Keratinocyte (primary cell): ENCODE measurements around the gene RAB34. TPM values are rescaled to one million over a fixed set of nuclear protein-coding genes. Genes with fewer than 3 reads are reported as not detected.
A peak's percentile ranks its signal among the peaks of the same experiment; 100 is the strongest.

Experiments
- DNase-seq: peaks from one replicate; pipeline ENCODE4 v3.0.0-alpha.2; 2011; ENCODE audit warnings: low read depth, missing footprints, low spot score
- FAIRE-seq: peaks from 2 replicates; lab custom pipeline; 2011; peaks lifted over from hg19 to GRCh38; lab: Jason Lieb, UNC
- H2AFZ ChIP-seq: 2 replicates; pipeline ENCODE4 v1.6.0; 2012; ENCODE audit warnings: low read length, control low read depth, inconsistent platforms; ENCODE audit not compliant: control insufficient read depth
- H3K27ac ChIP-seq: 2 replicates; pipeline ENCODE4 v1.5.1; 2011; ENCODE audit warnings: low read length; ENCODE audit not compliant: control insufficient read depth, insufficient read depth
- H3K27me3 ChIP-seq: 3 replicates; pipeline ENCODE4 v1.6.0; 2011; ENCODE audit warnings: low read length; ENCODE audit not compliant: control insufficient read depth, insufficient read depth; ENCODE audit errors: extremely low read depth
- H3K36me3 ChIP-seq, 2 experiments: 2 replicates in 1 of 2; 3 replicates in 1 of 2; pipeline ENCODE4 v1.5.1; 2011; ENCODE audit warnings: low read length in 2 of 2, mild to moderate bottlenecking in 1 of 2; ENCODE audit not compliant: control insufficient read depth in 2 of 2, insufficient read depth in 2 of 2; ENCODE audit errors: extremely low read depth in 1 of 2
- H3K4me1 ChIP-seq: 3 replicates; pipeline ENCODE4 v1.5.1; 2011; ENCODE audit warnings: low read length; ENCODE audit not compliant: control insufficient read depth, insufficient read depth; ENCODE audit errors: extremely low read depth
- H3K4me2 ChIP-seq: 3 replicates; pipeline ENCODE4 v1.6.0; 2011; ENCODE audit warnings: low read depth, low read length; ENCODE audit not compliant: control insufficient read depth, insufficient read depth; ENCODE audit errors: extremely low read depth
- H3K4me3 ChIP-seq, 3 experiments: fragments of 200-600 bp in 1 of 3; sonication (generic) in 1 of 3; 2 replicates in 2 of 3; 3 replicates in 1 of 3; pipeline ENCODE4 v1.5.1; 2011 to 2016; ENCODE audit warnings: low read length in 3 of 3, mild to moderate bottlenecking in 3 of 3, control low read depth in 2 of 3, inconsistent platforms in 1 of 3, low read depth in 1 of 3, mixed read lengths in 1 of 3, mixed run types in 1 of 3, moderate library complexity in 1 of 3; ENCODE audit not compliant: control insufficient read depth in 2 of 3, insufficient read depth in 2 of 3; ENCODE audit errors: extremely low read depth in 1 of 3
- H3K79me2 ChIP-seq: 2 replicates; pipeline ENCODE4 v1.6.0; 2012; ENCODE audit warnings: low read length; ENCODE audit not compliant: control insufficient read depth, insufficient read depth
- H3K9ac ChIP-seq: 3 replicates; pipeline ENCODE4 v1.6.0; 2011; ENCODE audit warnings: low read length; ENCODE audit not compliant: control insufficient read depth, insufficient read depth; ENCODE audit errors: extremely low read depth
- H3K9me1 ChIP-seq: 3 replicates; pipeline ENCODE4 v1.6.0; 2011; ENCODE audit warnings: low read length; ENCODE audit not compliant: control insufficient read depth, insufficient read depth; ENCODE audit errors: extremely low read depth
- H3K9me3 ChIP-seq: 2 replicates; pipeline ENCODE4 v1.5.1; 2012; ENCODE audit warnings: low read depth, low read length; ENCODE audit not compliant: control insufficient read depth
- H4K20me1 ChIP-seq: 3 replicates; pipeline ENCODE4 v1.6.0; 2011; ENCODE audit warnings: low read length; ENCODE audit not compliant: control insufficient read depth, insufficient read depth; ENCODE audit errors: extremely low read depth
- EZH2 ChIP-seq: IDR thresholded peaks from one replicate; pipeline ENCODE4 v1.6.1; 2012; ENCODE audit warnings: inconsistent platforms, mild to moderate bottlenecking, low read length, moderate library complexity
- dilution Hi-C: fragments of 300-500 bp; cut with MboI; formaldehyde crosslinking; loops from one replicate; pipeline ENCODE4 v1.7.0; 2020; ENCODE audit warnings: low sequenced_read_pairs; ENCODE audit not compliant: extremely low pct_ligation_motif_present
- polyA plus RNA-seq, 5 experiments: library from polyadenylated mRNA; depleted of rRNA in 3 of 5; stranded (reverse) in 3 of 5; stranded (forward) in 1 of 5; unstranded in 1 of 5; fragments of >200 nt; gene quantifications; 1 replicate in 1 of 5; 2 replicates in 3 of 5; 3 replicates in 1 of 5; pipeline versions ENCODE4 v1.2.1 to v1.2.3, GENCODE V29; 2011 to 2012; ENCODE audit warnings: missing spikeins in 2 of 5, low read depth in 1 of 5, low replicate concordance in 1 of 5
- TF ChIP-seq, protein P1 (sequence below), 3 experiments: IDR thresholded peaks in 1 of 3; conservative IDR thresholded peaks in 1 of 3; optimal IDR thresholded peaks in 1 of 3; 2 replicates in 2 of 3; 3 replicates in 1 of 3; pipeline versions ENCODE3 to v1.5.1; 2011; ENCODE audit warnings: low read length in 3 of 3, mild to moderate bottlenecking in 3 of 3, moderate library complexity in 2 of 3, control low read depth in 1 of 3, inconsistent platforms in 1 of 3; ENCODE audit not compliant: insufficient read depth in 2 of 3; ENCODE audit errors: extremely low read depth in 1 of 3

Gene RAB34
- polyA plus RNA-seq, 1 donor (not counting 4 experiments of a cell fraction or from before 2014, with no cell fraction given): 134 TPM

DNA sequence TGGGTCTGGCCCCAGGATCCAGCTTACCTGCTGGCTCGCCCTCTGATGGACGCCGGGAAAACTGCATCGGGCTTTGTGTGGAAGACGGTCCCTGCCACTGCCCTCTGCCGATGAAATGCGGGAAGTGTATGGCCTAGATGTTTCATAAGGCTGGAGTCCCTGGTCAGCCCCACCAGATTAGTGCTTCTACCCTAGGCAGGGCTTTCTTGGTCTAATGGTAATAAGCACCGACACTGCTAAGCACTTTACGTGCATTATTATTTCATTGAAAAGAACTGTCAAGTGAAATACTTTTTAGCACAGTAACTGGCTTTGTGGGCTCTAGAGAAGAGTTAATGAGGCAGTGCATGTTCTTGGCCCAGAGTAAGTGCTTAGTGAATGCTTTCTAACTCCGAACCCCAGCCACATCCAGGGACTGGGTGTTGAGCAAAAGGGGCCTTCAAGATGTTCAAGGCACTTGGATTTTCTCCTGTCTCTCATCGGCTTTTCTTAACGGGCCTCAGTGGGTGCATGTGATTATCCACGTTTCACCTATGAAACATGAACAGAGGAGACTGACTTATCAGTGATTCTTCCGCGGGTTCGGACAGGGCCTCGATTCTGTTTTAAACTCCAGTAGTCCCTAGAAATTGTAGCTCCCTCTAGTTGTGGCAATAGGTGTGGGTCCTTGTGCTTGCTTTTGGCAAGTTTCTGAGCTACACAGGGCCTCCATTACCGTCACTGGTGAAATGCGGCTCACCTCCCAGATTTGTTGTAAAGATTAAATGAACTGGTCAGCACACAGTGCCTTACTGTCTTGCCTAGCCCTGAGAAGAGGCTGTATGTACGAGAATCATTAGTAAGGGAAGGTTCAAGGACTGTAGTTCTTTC lies 32.7 kb upstream of the RAB34 start:
- peak overlapping the region; percentile 43 for H3K27ac ChIP-seq
- H3K4me3 ChIP-seq: no peak overlapping the region
- no peaks in the 10 kb centered on the region for H3K9me3 ChIP-seq
- peaks cover 7% of the 10 kb centered on the region for H3K9me1 ChIP-seq
- H3K9ac ChIP-seq: peak overlapping the region; percentile 18
- FAIRE-seq: peak; percentile 34
- peaks cover 42% of the 10 kb centered on the region for H4K20me1 ChIP-seq
- H2AFZ ChIP-seq: no peak overlapping the region
- H3K4me1 ChIP-seq: peaks cover 30% of the 10 kb centered on the region
- H3K79me2 ChIP-seq: peaks cover 50% of the 10 kb centered on the region
- dilution Hi-C loops: no loop called here
- H3K27me3 ChIP-seq: no peaks in the 10 kb centered on the region
- TF ChIP-seq, protein P1, sequence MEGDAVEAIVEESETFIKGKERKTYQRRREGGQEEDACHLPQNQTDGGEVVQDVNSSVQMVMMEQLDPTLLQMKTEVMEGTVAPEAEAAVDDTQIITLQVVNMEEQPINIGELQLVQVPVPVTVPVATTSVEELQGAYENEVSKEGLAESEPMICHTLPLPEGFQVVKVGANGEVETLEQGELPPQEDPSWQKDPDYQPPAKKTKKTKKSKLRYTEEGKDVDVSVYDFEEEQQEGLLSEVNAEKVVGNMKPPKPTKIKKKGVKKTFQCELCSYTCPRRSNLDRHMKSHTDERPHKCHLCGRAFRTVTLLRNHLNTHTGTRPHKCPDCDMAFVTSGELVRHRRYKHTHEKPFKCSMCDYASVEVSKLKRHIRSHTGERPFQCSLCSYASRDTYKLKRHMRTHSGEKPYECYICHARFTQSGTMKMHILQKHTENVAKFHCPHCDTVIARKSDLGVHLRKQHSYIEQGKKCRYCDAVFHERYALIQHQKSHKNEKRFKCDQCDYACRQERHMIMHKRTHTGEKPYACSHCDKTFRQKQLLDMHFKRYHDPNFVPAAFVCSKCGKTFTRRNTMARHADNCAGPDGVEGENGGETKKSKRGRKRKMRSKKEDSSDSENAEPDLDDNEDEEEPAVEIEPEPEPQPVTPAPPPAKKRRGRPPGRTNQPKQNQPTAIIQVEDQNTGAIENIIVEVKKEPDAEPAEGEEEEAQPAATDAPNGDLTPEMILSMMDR (optimal IDR thresholded peaks at IDR 0.05 in 1 of 3, IDR thresholded peaks at IDR 0.05 in 1 of 3, conservative IDR thresholded peaks at IDR 0.05 in 1 of 3; ENCODE audit: extremely low read depth in 1 of 3, insufficient read depth in 2 of 3, low read length in 3 of 3): peak; percentile 99 to 100 (median 99)
- TF ChIP-seq EZH2: no peak
- H3K36me3 ChIP-seq: peaks cover 39 to 50% of the 10 kb centered on the region in 2 experiments
- peak overlapping the region; percentile 3 for H3K4me2 ChIP-seq
- no peak for DNase-seq

DNA sequence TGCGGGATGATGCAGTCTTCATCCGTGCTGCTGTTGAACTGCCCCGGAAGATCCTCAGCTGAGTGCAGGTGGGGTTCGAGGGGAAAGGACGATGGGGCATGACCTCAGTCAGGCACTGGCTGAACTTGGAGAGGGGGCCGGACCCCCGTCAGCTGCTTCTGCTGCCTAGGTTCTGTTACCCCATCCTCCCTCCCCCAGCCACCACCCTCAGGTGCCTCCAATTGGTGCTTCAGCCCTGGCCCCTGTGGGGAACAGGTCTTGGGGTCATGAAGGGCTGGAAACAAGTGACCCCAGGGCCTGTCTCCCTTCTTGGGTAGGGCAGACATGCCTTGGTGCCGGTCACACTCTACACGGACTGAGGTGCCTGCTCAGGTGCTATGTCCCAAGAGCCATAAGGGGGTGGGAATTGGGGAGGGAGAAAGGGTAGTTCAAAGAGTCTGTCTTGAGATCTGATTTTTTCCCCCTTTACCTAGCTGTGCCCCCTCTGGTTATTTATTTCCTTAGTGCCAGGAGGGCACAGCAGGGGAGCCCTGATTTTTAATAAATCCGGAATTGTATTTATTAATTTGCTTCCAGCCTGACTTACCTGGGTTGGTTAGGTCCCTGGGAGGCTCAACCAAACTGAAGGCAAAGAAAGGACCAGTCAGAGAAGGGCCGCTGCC lies 32.0 kb upstream of the RAB34 start:
- H2AFZ ChIP-seq: no peak overlapping the region
- peaks cover 42% of the 10 kb centered on the region for H4K20me1 ChIP-seq
- TF ChIP-seq, protein P1 (optimal IDR thresholded peaks at IDR 0.05 in 1 of 3, IDR thresholded peaks at IDR 0.05 in 1 of 3, conservative IDR thresholded peaks at IDR 0.05 in 1 of 3; ENCODE audit: extremely low read depth in 1 of 3, insufficient read depth in 2 of 3, low read length in 3 of 3): no peak
- no peak for TF ChIP-seq EZH2
- peaks cover 57% of the 10 kb centered on the region for H3K79me2 ChIP-seq
- H3K4me3 ChIP-seq: no peak overlapping the region
- DNase-seq: no peak
- dilution Hi-C loops: no loop called here
- peak overlapping the region; percentile 33 for H3K27ac ChIP-seq
- H3K4me2 ChIP-seq: no peak overlapping the region
- peaks cover 30% of the 10 kb centered on the region for H3K4me1 ChIP-seq
- peaks cover 7% of the 10 kb centered on the region for H3K9me1 ChIP-seq
- peaks cover 39 to 49% of the 10 kb centered on the region in 2 experiments for H3K36me3 ChIP-seq
- no peak overlapping the region for H3K9ac ChIP-seq
- no peaks in the 10 kb centered on the region for H3K27me3 ChIP-seq
- H3K9me3 ChIP-seq: no peaks in the 10 kb centered on the region
- FAIRE-seq: no peak
